Measurements from ENCODE around the gene PIGR. TPM values are rescaled to one million over a fixed set of nuclear protein-coding genes. Genes with fewer than 3 reads are reported as not detected.

PIGR gene
- total RNA-seq, 1 donor from 2014 or later: 30.1 TPM

GRCh38 chr1:206974140-206974539 lies 27.9 kb upstream of the PIGR start:
- TF ChIP-seq CTCF (conservative IDR thresholded peaks at IDR 0.05): no peak
- Mint-ChIP-seq H3K9me3 (no peaks in the 10 kb centered on the region), H3K27ac (no peak overlapping the region), H3K4me3 (no peak overlapping the region), H3K27me3 (peaks cover 28% of the 10 kb centered on the region), H3K4me1 (ENCODE audit: unreplicated experiment) (no peaks in the 10 kb centered on the region), H3K36me3 (no peaks in the 10 kb centered on the region)
- DNase-seq (ENCODE audit: extremely low spot score, unreplicated experiment): no peak

- DNase-seq (ENCODE audit: extremely low spot score, unreplicated experiment): no peak
- H3K4me3 Mint-ChIP-seq: no peak overlapping the region
- H3K27ac Mint-ChIP-seq: peak overlapping the region; percentile 18
- H3K4me1 Mint-ChIP-seq (ENCODE audit: unreplicated experiment): no peaks in the 10 kb centered on the region
- H3K9me3 Mint-ChIP-seq: no peaks in the 10 kb centered on the region
- no peaks in the 10 kb centered on the region for H3K36me3 Mint-ChIP-seq
- TF ChIP-seq CTCF (conservative IDR thresholded peaks at IDR 0.05): no peak
- H3K27me3 Mint-ChIP-seq: peaks cover 28% of the 10 kb centered on the region
Measured at GRCh38 chr1:206972728-206973127, 26.5 kb upstream of the PIGR start.

- Mint-ChIP-seq H3K27me3 (peaks cover 25% of the 10 kb centered on the region), H3K27ac (no peak overlapping the region), H3K4me1 (ENCODE audit: unreplicated experiment) (no peaks in the 10 kb centered on the region), H3K4me3 (peak overlapping the region; percentile 4), H3K36me3 (no peaks in the 10 kb centered on the region), H3K9me3 (no peaks in the 10 kb centered on the region)
- no peak for DNase-seq (ENCODE audit: extremely low spot score, unreplicated experiment)
- no peak for TF ChIP-seq CTCF (conservative IDR thresholded peaks at IDR 0.05)
Measured at GRCh38 chr1:206971029-206971655, 24.9 kb upstream of the PIGR start.

GRCh38 chr1:206970446-206970845 lies 24.2 kb upstream of the PIGR start, which contains the start of gene FCAMR:
Gene FCAMR (minus strand): TSS chr1:206970460. CDS start chr1:206970125, 335 bp downstream.
- H3K27ac Mint-ChIP-seq: peak within 1 kb of the TSS; percentile 70

GRCh38 chr1:206969090-206969489 lies 22.8 kb upstream of the PIGR start:
- no peak for DNase-seq (ENCODE audit: extremely low spot score, unreplicated experiment)
- no peak for TF ChIP-seq CTCF (conservative IDR thresholded peaks at IDR 0.05)
- Mint-ChIP-seq H3K36me3 (no peaks in the 10 kb centered on the region), H3K4me1 (ENCODE audit: unreplicated experiment) (no peaks in the 10 kb centered on the region), H3K9me3 (no peaks in the 10 kb centered on the region), H3K4me3 (no peak overlapping the region), H3K27ac (peak overlapping the region; percentile 70), H3K27me3 (peaks cover 25% of the 10 kb centered on the region)

More at GRCh38 chr1:206970446-206970845, 24.2 kb upstream of the PIGR start, which contains the start of gene FCAMR:
- no peak for DNase-seq (ENCODE audit: extremely low spot score, unreplicated experiment)
- Mint-ChIP-seq H3K36me3 (no peaks in the 10 kb centered on the region), H3K27me3 (peaks cover 25% of the 10 kb centered on the region), H3K4me1 (ENCODE audit: unreplicated experiment) (no peaks in the 10 kb centered on the region), H3K9me3 (no peaks in the 10 kb centered on the region), H3K4me3 (no peak within 1 kb of the TSS)
- TF ChIP-seq CTCF (conservative IDR thresholded peaks at IDR 0.05): no peak
